Measurements from ENCODE around the gene JPH3.

JPH3 gene

GRCh38 chr16:87626905-87627304, 24.6 kb downstream of the JPH3 start:
- no peak for DNase-seq (ENCODE audit: low spot score)

- DNase-seq (ENCODE audit: low spot score) = no peak
These were observed 25.4 kb downstream of the JPH3 start for GRCh38 chr16:87627542-87628245.

- DNase-seq (ENCODE audit: low spot score) = no peak
These were observed 26.1 kb downstream of the JPH3 start for GRCh38 chr16:87628246-87628923.

- no peak for DNase-seq (ENCODE audit: low spot score)
These were observed 26.6 kb downstream of the JPH3 start for GRCh38 chr16:87628940-87629339.

GRCh38 chr16:87631067-87631466, 28.8 kb downstream of the JPH3 start:
- DNase-seq (ENCODE audit: low spot score) = no peak

- DNase-seq (ENCODE audit: low spot score) = no peak
These were observed 32.1 kb downstream of the JPH3 start for GRCh38 chr16:87634411-87634810.

- DNase-seq (ENCODE audit: low spot score) = peak; percentile 83
These were observed 33.3 kb downstream of the JPH3 start for GRCh38 chr16:87635541-87636049.

GRCh38 chr16:87636050-87636684, 33.9 kb downstream of the JPH3 start:
- peak; percentile 90 for DNase-seq (ENCODE audit: low spot score)

- DNase-seq (ENCODE audit: low spot score) = no peak
These were observed 34.4 kb downstream of the JPH3 start for GRCh38 chr16:87636741-87637140.

- no peak for DNase-seq (ENCODE audit: low spot score)
These were observed 35.0 kb downstream of the JPH3 start for GRCh38 chr16:87637357-87637756.

- DNase-seq (ENCODE audit: low spot score) = no peak
These were observed 36.4 kb downstream of the JPH3 start for GRCh38 chr16:87638736-87639135.

GRCh38 chr16:87641721-87642120, 39.4 kb downstream of the JPH3 start:
- no peak for DNase-seq (ENCODE audit: low spot score)

- no peak for DNase-seq (ENCODE audit: low spot score)
These were observed 40.2 kb downstream of the JPH3 start for GRCh38 chr16:87642491-87642890.

GRCh38 chr16:87644186-87644585, 41.9 kb downstream of the JPH3 start:
- no peak for DNase-seq (ENCODE audit: low spot score)

- DNase-seq (ENCODE audit: low spot score) = no peak
These were observed 42.3 kb downstream of the JPH3 start for GRCh38 chr16:87644596-87644995.

GRCh38 chr16:87645802-87646201, 43.5 kb downstream of the JPH3 start:
- DNase-seq (ENCODE audit: low spot score) = no peak

GRCh38 chr16:87647431-87648185, 45.3 kb downstream of the JPH3 start:
- DNase-seq (ENCODE audit: low spot score) = no peak

- DNase-seq (ENCODE audit: low spot score) = no peak
These were observed 45.9 kb downstream of the JPH3 start for GRCh38 chr16:87648236-87648635.

- DNase-seq (ENCODE audit: low spot score) = no peak
These were observed 46.6 kb downstream of the JPH3 start for GRCh38 chr16:87648698-87649487.

GRCh38 chr16:87652386-87652785, 50.1 kb downstream of the JPH3 start:
- no peak for DNase-seq (ENCODE audit: low spot score)

- DNase-seq (ENCODE audit: low spot score) = no peak
These were observed 50.5 kb downstream of the JPH3 start for GRCh38 chr16:87652799-87653198.

- no peak for DNase-seq (ENCODE audit: low spot score)
These were observed 50.9 kb downstream of the JPH3 start for GRCh38 chr16:87653234-87653633.
